ENCODE results near the gene RNF130. TPM values are rescaled to one million over a fixed set of nuclear protein-coding genes. Genes with fewer than 3 reads are reported as not detected.

RNF130 gene
- total RNA-seq, 1 donor from 2014 or later = 45.9 TPM

GRCh38 chr5:179955630-179956029 lies 115.9 kb downstream of the RNF130 start:
- H3K36me3 ChIP-seq = peaks cover 38% of the 10 kb centered on the region
- H3K4me1 ChIP-seq = no peaks in the 10 kb centered on the region
- H3K27me3 ChIP-seq (ENCODE audit: low read depth) = no peaks in the 10 kb centered on the region
- TF ChIP-seq, protein P1, sequence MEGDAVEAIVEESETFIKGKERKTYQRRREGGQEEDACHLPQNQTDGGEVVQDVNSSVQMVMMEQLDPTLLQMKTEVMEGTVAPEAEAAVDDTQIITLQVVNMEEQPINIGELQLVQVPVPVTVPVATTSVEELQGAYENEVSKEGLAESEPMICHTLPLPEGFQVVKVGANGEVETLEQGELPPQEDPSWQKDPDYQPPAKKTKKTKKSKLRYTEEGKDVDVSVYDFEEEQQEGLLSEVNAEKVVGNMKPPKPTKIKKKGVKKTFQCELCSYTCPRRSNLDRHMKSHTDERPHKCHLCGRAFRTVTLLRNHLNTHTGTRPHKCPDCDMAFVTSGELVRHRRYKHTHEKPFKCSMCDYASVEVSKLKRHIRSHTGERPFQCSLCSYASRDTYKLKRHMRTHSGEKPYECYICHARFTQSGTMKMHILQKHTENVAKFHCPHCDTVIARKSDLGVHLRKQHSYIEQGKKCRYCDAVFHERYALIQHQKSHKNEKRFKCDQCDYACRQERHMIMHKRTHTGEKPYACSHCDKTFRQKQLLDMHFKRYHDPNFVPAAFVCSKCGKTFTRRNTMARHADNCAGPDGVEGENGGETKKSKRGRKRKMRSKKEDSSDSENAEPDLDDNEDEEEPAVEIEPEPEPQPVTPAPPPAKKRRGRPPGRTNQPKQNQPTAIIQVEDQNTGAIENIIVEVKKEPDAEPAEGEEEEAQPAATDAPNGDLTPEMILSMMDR (IDR thresholded peaks at IDR 0.05; ENCODE audit: borderline replicate concordance) = no peak
- H3K27ac ChIP-seq (replicated peaks) = no peak overlapping the region
- H3K4me3 ChIP-seq = no peak overlapping the region
- no peaks in the 10 kb centered on the region for H3K9me3 ChIP-seq (replicated peaks)
- intact Hi-C loops (cut with micrococcal nuclease) = no loop called here
- DNase-seq = no peak

DNA sequence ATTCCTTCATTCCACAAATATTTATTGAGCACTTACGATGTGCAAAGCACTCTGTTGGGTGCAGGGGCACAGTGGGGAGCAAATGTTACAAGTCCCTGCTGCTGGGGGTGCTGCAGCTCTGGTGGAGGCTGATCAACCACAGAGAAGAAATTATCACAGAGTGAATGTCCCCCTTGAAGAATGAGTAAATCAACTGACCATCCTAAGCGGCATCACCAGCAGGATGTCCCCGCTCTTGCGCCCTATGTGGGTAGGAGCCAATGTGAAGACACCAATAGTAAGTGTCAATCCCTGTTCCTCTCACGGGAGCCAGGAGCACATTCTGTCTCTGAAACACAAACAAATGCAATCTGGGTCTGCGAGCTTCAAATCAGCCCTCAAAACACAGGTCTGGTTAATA lies 116.5 kb downstream of the RNF130 start:
- Histone ChIP-seq H3K4me1 (no peaks in the 10 kb centered on the region), H3K36me3 (peaks cover 33% of the 10 kb centered on the region), H3K4me3 (no peak overlapping the region), H3K9me3 (replicated peaks) (no peaks in the 10 kb centered on the region), H3K27ac (replicated peaks) (no peak overlapping the region), H3K27me3 (ENCODE audit: low read depth) (no peaks in the 10 kb centered on the region)
- TF ChIP-seq, protein P1 (IDR thresholded peaks at IDR 0.05; ENCODE audit: borderline replicate concordance) = no peak
- DNase-seq = no peak
- intact Hi-C loops (cut with micrococcal nuclease) = no loop called here

DNA sequence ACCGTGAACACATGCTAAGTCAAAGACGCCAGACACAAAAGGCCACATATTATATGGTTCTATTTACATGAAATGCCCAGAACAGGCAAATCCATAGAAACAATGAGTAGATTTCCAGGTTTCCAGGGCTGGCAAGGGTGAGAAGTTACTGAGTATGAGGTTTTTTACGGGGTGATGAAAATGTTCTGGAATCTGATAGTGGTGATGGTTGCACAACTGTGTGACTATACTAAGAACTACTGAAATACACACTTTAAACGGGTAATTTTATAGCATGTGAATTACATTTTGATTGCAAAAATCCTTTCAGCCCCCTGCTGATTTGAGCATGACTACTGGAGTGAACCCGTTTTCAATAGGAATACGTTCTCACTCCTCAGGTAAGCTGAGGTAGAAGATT lies 117.1 kb downstream of the RNF130 start:
- TF ChIP-seq, protein P1 (IDR thresholded peaks at IDR 0.05; ENCODE audit: borderline replicate concordance) = no peak
- peaks cover 33% of the 10 kb centered on the region for H3K36me3 ChIP-seq

GRCh38 chr5:179953987-179954386 lies 117.6 kb downstream of the RNF130 start:
- H3K4me3 ChIP-seq = no peak overlapping the region
- intact Hi-C loops (cut with micrococcal nuclease) = no loop called here
- peaks cover 33% of the 10 kb centered on the region for H3K36me3 ChIP-seq
- no peaks in the 10 kb centered on the region for H3K9me3 ChIP-seq (replicated peaks)
- TF ChIP-seq, protein P1 (IDR thresholded peaks at IDR 0.05; ENCODE audit: borderline replicate concordance) = no peak
- no peak for DNase-seq
- H3K27me3 ChIP-seq (ENCODE audit: low read depth) = no peaks in the 10 kb centered on the region
- H3K4me1 ChIP-seq = no peaks in the 10 kb centered on the region
- H3K27ac ChIP-seq (replicated peaks) = no peak overlapping the region

More for the DNA sequence above, 117.1 kb downstream of the RNF130 start:
- intact Hi-C loops (cut with micrococcal nuclease) = no loop called here
- no peaks in the 10 kb centered on the region for H3K4me1 ChIP-seq
- H3K4me3 ChIP-seq = no peak overlapping the region
- no peaks in the 10 kb centered on the region for H3K27me3 ChIP-seq (ENCODE audit: low read depth)
- no peak overlapping the region for H3K27ac ChIP-seq (replicated peaks)
- no peak for DNase-seq
- H3K9me3 ChIP-seq (replicated peaks) = no peaks in the 10 kb centered on the region

DNA sequence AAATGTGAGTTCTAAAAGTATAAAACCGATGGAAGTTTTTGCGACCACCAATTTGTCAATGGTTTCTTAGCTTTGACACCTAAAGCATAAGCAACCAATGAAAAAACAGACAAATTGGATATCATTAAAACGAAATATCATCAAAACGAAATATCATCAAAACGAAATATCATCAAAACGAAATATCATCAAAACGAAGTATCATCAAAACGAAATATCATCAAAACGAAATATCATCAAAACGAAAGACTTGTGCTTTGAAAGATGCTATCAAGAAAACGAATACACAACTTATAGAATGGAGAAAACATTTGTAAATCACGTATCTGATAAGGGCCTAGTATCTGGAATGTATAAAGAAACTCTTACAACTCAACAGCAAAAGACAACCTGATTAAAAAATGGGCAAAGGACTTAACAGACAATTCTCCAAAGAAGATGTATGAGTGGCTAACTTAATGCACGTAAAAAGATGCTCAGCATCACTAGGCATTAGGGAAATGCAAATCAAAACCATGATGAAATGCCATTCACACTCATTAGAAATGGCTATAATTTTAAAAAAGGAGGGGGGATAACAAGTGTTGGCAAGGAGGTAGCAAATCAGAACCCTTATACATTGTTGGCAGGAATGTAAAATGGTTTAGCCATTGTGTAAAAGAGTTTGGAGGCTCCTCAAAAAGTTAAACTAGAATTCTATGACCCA lies 134.4 kb downstream of the RNF130 start:
- no peaks in the 10 kb centered on the region for H3K9me3 ChIP-seq (replicated peaks)
- no peaks in the 10 kb centered on the region for H3K4me1 ChIP-seq
- TF ChIP-seq, protein P1 (IDR thresholded peaks at IDR 0.05; ENCODE audit: borderline replicate concordance) = no peak
- H3K4me3 ChIP-seq = no peak overlapping the region
- DNase-seq = no peak
- H3K27me3 ChIP-seq (ENCODE audit: low read depth) = no peaks in the 10 kb centered on the region
- intact Hi-C loops (cut with micrococcal nuclease) = no loop called here
- H3K36me3 ChIP-seq = no peaks in the 10 kb centered on the region
- no peak overlapping the region for H3K27ac ChIP-seq (replicated peaks)
